ENCODE results near the gene TTLL9.

The TTLL9 gene

DNA sequence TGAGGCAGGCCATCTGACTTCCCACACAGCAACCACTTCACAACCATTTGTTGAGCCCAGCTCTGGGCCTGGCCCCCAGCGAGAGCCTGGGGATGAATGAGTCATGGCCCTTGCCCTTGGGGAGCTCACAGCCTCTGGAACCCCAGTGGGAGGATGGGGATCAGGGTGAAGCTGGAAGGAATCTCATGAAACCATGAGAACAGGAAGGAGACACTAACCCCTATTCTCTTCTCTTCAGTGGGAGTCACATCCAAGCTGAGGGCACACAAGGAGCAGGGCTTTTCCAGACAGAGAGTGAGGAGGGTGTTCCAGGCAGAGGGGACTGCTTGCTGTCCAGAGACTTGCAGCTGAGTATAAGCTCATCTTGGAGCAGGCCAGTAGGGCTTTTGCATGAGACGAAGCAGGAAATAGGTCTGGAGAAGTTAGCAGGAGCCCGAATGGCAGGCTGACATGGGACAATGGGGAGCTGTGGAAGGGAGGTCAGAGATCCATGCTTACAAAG, 32.5 kb upstream of the TTLL9 start:
- no peak for DNase-seq (ENCODE audit: low read depth)

DNA sequence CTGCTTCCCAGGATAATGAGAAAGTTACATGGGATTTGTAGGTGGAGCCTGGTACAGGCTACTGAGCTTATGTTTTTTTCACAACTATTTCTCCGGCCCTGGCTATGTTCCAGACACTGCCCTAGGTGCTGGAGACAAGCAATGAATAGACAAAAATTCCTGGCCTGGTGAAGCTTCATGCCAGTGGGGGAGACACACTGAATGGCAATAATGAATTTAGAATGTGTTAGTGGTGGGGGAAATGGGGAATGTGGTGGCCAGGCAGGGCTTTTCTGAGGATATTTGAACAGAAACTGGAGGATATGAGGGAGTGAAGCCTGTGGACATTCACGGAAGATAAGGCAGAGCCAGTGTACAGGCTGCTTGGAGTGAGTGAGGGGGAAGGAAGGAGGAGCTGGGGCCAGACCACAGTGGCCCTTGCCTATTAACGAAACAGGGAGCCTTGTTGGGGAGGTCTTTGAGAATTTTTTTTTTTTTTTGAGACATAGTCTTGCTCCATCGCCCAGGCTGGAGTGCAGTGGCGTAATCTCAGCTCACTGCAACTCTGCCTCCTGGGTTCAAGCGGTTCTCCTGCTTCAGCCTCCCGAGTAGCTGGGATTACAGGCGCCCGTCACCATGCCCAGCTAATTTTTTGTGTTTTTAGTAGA, 31.7 kb upstream of the TTLL9 start:
- DNase-seq (ENCODE audit: low read depth) = no peak

DNA sequence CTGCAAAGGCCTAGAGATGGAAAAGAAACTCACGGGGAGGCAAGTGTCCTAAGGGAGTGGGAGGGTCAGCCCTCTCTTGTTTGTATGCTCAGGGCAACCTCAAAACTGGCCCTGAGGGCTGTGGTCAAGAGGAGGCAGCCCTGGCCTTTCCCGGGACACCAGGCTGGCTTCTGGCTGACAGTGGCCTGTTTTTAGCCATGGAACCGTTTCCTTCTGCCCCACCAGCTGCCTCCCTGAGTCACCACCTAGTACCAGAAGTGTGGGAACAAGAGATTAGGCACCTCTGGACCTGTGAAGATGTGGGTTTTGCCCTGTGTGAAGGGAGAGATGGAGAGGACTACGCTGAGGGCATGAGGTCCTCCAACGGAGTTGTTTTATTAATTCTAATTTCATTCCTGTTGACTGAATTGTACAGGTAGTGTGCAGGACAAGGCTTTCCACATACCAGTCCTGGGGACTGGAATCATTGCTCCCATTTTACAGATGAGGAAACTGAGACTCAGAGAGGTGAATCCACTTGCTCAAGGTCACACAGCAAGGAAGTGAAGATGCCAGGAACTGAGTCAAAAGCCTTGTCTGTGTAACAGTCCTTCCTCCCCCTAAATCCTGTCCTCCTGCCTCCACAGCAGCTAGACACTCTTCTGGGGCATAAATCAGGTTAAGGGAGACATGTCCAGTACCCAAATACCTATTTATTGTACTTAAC, 30.5 kb upstream of the TTLL9 start:
- DNase-seq (ENCODE audit: low read depth) = no peak

DNA sequence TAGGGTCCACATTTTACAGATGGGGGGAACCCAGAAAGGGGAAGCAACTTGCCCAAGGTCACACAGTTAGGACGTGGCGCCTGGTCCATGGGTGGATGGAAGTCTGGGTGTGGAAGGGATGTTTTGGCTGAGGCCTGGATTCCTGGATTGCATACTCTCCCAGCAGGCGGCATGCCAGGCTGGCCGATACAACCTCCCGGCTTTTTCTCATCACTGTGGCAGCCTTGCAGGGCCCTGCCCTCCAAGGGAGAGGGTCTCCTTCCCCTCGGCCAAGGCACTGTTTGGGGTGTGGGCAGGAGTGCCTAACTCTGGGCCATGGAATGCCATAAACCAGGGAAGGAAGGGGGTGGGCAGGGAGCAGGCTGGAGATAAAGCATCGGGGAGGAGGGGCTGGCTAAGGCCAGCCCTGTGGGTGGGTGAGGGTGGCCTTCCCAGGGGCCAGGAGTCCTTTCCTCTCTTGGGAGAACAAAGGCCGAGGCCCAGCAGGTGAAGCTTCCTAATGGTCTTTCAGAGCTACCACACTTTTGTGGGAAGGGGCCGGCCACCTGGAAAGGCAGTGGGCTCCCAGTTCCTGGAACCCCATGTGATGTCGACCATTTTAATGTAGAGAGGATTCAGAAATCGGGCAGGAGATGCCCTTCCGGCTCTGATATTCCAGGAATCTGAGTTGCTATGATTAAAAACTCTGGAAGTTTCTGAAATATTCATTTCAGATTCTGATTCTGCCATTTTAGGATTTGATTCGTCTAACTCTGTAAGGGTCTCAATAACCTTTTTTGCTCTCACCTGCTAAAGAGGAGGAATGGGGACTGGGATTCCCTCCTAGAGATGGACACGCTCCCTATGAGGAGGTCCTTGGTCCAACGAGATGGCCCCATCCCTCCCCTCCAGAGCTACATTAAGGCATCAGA, 29.3 kb upstream of the TTLL9 start:
- no peak for DNase-seq (ENCODE audit: low read depth)

DNA sequence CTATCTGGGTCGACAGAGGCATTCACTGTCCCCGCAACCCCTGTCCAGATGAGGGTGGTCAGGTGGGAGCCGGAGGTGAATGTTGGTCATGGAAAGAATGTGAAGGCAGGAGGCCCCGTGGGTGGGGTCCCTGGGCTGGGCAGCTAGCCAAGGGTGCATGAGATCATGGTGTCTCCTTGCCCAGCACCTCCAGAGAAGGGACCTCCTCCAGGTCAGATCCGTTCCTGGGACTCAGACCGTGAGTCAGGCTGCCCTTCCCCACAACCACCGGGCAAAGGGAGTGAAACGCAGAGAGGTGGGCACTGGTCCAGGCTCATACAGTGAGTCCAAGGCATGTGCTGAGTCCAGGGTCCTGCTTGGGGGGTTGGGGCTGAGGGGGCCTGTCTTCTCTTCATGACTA, 28.5 kb upstream of the TTLL9 start:
- DNase-seq (ENCODE audit: low read depth) = no peak

DNA sequence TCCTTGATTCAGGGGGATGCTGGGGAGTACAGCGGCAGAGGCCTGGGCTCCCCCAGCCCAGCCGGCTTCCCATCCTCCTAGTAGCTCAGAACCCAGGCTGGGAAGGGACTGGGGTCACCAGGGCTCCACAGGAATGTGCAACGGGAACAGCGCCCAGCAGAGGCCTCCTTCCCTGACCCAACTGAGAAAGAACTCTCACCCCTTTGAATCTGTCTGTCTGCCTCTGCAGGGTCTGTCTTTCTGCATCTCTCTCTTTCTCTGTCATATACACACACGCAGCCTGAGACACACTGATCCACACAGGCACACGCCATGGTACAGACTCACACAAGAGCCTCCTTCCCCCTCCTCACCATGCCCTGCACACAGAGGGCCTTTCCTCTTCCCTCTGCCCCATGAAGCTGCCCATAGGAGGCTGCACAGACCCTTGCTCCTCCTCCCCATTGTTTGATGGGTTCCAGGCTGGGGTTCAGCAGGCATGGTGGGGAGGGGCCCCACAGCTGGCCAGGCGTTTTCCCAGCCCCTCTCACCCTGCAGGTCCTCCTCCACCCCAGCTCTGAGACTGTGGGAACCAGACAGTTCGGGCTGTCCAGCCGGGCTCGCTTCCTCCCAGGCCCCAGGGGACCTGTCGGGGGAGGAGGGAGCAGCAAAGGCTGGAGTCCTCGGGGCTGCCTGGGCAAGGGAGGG, 27.8 kb upstream of the TTLL9 start:
- no peak for DNase-seq (ENCODE audit: low read depth)

DNA sequence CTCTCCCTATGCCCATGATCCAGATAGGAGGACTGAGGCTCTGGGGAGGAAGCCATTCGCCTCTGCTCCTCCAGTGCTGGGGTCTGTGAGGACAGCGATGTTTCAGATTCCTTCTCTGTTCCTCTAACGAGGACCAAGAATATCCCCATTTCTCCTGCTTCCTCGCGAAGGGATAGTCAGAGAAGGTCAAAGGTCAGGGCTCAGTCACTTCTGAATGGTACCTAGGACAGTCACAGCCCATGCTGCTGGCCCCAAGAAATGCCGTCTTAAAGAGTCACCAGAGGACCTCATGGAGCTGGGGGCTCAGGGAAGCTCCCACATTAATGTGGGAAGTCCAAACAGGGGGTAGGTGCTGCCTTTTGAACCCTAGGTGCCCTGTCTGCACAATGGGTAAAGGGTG, 27.1 kb upstream of the TTLL9 start:
- no peak for DNase-seq (ENCODE audit: low read depth)

DNA sequence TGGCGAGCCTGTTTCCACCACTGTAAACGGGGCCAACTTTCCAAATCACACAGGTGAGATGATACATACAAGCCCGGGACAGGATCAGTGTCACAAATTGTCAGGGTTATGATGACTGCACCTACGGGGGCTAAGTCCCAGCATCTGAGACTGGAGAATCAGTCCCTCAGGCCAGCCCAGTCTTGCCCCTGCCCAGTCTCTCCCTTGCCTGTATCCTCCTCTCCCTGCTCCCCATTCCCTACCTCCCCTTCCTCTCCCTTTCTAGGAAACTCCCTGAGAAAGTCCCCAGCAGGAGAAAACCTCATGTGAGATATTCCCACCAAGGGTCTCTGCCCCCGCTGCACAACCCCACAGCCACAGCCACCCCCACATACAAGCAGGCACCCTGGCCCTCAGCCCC, 26.6 kb upstream of the TTLL9 start:
- DNase-seq (ENCODE audit: low read depth) = no peak

DNA sequence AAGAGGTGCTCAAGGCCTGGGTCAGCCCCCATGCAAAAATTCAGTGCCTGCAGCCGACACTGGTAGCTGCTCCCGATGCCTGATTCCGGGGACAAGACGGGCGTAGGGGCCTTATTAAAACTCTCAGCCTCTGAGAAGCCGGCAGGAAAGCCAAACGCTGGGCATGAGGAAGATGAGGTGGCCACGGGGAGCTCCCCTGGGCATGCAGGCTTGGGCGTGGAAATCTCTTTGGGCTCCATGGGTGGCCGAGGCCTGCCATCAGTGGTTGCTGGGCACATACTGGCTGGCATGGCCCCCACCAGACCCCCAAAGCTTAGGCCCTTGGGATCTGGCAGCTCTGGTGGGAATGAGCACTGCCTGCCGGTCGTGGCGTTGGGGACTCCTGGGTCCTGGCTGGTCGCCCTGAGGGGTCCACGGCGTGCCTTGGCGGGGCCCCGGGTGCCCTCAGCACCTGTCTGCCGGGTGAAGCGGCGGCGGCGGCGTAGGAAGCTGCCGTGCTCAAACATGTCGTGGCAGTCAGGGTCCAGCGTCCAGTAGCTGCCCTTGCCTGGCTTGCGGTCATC, 25.6 kb upstream of the TTLL9 start:
- no peak for DNase-seq (ENCODE audit: low read depth)

DNA sequence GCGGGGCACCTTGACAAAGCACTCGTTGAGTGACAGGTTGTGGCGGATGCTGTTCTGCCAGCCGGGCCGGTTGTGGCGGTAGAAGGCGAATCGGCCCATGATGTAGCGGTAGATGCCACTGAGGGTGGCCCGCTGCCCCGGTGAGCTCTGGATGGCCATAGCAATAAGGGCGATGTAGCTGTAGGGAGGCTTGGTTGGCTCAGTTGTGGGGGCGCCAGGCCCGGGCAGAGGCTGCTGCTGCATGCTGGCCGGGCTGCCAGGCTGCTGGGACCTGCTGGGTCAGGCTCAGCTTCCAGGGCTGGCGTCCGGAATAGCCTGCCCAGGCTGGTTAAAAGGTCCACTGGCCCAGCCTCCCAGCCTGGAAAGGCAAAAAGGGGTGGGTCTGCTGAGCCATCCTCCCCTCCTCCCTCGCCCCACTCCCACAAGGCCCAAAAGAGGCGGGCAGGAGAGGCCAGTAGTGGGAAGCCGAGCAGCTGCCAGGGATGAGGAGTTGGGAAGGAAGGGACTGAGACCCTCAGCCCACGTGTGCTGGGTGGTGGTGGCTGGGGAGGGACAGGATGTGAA, 25.1 kb upstream of the TTLL9 start, which contains the start of gene FOXS1:
Gene FOXS1 (minus strand): TSS at position 305 of the 564 bp plus-strand sequence. CDS start 62 bp downstream, at position 243.
- DNase-seq (ENCODE audit: low read depth) = no peak

DNA sequence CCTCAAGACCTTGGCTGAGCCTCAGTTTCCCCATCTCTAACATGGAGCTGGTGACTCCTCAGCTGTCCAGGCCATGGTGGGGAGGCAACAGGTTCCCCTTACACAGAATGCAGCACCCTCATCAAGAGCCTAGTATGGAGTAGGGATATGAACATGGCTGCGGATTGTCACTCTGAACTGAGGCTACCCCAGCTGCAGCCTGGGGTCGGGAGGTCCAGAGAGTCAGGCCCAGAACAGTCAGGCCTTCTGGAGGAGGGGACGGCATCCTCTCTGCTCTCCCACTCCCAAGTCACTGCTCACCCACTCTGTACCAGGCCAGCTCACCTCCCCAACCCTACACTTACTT, 23.7 kb upstream of the TTLL9 start:
- DNase-seq (ENCODE audit: low read depth) = no peak

DNA sequence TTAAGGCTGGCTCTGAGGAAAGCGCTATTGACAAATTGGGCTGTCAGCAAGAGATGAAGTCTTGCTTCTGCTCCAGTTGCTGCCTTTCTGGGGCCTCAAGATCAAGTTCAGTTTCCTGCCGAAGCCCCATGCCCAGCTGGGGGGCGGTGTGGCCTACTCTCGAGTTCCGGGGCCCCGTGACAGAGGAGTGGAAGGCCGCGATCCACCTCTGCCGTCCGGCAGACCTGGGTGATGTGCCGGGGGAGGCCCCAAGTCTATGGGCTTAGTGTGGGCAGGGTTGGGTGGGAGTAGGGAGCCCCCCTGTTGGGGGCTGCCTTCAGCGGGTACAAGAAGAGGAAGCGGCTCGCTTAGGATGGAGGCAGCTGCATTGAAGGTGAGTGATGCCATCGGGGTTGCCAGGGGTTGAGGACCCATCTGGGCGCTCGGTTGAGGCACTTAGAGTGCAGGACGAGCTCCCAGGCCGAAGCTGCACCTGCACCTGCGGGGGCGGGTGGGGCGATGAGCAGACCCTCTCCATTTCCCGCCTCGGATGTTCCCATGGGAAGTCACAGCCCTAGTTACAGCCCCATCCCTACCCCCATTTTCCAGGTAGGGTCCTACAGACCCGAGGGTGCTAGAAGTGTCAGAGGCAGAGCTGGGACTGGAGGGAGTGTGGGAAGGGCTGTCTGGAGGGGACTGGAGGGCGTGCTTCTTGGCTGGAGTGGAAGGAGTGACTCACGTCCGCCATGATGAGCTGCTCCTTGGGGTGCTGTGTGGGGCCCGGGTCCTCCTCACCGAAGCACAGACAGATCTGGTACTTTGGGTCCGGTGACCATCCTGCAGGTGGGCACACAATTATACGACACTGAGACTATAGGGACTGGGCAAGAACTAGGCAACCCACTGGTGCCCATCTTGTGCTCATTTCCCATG, 22.1 kb upstream of the TTLL9 start:
- DNase-seq (ENCODE audit: low read depth) = no peak

DNA sequence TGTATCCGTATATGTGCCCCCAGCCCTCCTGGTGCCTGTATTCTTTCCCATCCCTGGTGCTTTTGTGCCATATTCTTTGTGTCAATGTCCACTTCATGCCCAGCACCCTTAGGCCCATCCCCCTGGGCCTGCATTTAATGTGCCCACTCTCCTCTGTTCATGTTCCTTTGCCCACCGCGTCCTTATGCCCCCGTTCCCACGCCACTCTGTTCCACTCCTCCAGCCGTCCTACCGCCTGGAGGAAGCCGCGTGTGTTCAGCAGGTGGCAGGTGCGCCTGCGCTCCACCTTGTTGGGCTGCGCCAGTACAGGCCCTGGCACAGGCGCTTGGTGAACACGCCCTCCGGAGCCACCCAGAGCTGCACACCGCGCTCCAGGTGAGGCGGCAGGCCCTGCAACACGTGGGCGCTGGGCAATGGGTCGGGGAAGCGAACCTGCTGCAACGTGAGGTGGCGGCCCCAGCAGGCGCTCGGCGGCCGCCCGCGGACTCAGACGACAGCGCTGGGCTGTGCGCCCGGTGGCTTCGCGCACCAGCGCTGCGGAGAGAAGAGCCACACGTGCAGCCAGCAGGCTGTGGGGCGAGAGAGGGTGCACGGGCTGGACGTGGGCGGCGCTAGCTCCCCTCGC, 21.0 kb upstream of the TTLL9 start:
- DNase-seq (ENCODE audit: low read depth) = no peak

DNA sequence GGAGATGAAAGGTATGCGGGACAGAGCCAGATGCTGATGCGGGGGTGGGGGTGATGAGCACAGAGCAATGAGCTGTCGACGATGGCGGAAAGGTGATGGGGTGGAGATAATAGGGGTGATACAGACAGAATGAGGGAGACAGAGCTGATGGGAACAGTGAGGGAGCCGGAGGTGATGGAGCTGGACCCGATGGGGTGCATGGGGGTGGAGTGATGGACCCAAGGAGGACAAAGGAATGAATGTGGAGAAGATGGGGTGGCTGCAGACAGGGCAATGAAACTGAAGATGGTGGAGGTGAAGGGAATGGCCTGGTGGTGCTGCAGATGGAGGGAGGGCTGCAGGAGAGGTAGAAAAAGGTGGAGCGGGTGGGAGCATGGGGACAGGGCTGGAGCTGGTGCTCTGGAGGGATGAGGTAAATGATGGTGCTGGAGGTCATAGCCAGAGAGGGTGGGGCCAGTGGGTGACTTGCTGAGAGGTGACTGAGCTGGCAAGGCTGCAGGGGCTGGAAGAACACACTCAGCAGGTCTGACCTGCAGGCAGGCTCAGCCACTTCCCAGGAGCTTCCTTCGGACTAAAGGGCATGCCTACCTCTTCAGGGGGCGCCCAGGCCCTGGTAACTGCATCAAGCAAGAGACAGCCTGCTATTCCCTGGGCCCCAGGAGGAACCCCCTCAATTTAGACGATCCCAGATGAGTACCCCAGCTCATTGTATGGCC, 19.0 kb upstream of the TTLL9 start:
- DNase-seq (ENCODE audit: low read depth) = no peak

DNA sequence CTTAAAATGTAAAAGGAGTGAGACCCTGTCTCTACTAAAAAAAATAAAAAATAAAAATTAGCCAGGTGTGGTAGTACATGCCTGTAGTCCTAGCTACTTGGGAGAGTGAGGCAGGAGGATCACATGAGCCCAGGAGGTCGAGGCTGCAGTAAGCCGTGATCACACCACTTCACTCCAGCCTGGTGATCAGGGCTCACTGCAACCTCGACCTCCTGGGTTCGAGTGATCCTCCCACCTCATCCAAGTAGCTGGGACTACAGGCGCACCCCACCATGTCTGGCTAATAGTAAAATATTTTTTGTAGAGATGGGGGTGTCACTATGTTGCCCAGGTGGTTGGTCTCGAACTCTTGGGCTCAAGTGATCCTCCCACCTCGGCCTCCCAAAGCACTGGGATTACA, 17.0 kb upstream of the TTLL9 start:
- no peak for DNase-seq (ENCODE audit: low read depth)

DNA sequence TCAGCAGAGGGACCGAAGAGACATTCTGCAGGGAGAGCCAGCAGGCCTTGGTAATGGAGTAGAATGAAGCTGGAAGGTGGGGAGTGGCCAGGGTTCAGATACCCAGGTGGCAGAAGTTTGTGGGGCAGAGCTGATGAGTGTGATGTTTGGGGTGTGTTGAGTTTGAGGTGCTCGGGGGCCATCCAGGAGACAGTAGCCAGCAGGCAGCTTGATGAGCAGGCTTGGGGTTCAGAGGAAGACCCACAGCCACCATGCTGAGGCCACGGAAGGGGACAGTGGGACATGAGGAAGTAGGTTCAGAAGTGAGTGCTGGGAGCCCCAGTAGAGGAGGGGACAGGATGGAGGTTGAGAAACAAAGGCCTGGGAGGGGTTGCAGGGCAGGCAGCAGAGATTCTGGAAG, 13.9 kb upstream of the TTLL9 start:
- no peak for DNase-seq (ENCODE audit: low read depth)

DNA sequence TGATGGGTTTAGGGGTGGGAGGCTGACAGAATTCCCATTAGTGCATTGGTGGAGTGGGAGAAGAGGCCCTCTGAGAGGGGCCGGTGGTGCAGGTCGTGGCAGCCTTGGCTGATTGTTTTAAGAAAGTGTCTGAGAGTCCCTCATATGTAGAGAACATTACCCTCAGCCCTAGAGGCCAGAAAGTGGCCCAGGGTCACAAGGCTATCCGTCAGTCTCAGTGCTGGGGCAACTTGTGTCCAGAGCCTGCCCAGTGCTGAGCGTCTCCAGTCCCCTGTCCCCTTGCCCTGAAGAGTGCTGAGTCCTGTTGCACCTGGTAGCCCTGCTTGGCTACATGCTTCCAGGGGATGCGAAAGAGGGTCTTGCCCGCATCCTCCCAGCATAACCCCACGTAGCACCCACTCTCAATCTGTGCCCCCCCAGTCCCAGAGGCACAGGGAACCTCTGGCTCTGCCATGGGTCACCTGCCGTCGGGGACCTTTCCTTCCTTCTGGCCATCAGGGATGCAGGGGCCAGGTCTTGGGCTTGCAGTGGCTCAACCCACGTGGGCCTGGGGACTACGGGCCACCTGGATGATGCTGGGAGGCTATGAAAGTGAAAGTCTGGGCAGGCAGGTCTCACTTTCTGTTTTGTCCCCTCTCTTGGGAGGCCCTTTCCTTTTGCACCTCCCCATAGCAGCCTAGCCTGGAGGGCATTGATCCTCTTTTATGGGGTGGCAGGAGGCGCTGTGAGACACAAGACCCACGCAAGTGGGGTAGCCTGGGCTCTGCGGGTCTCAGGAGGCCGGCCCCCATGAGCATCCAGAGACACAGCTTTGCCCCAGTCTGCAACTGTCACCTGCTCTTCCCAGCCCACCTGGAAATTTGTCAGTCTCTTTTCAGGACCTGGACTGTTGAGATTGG, 12.3 kb upstream of the TTLL9 start:
- DNase-seq (ENCODE audit: low read depth) = no peak

DNA sequence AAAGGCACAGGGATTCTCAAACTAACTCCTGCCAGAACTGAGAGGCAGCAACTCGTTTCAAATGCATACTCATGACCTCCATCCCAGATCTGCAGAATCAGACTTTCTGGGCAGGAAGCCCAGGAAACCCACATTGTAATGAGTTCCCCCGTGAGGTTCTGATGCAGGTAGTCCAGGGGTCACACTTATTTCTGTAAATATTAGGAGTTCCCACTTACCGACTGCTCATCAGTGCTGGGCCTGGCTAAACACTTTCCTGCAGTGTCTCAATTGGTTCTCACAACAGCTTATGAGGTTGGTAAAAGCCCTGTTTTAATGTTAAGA, 11.7 kb upstream of the TTLL9 start:
- no peak for DNase-seq (ENCODE audit: low read depth)

Measured in stimulated activated CD8-positive, alpha-beta memory T cell treated with anti-CD3 and anti-CD28 coated beads, Interleukin-4, amount 100 ng/mL, for 24 hours (primary cell).